ENCODE measurements around the gene TMEM135. TPM values are rescaled to one million over a fixed set of nuclear protein-coding genes. Genes with fewer than 3 reads are reported as not detected.

TMEM135 gene
- total RNA-seq, 2 experiments from 2014 or later: 14.1 to 15.6 TPM

DNA sequence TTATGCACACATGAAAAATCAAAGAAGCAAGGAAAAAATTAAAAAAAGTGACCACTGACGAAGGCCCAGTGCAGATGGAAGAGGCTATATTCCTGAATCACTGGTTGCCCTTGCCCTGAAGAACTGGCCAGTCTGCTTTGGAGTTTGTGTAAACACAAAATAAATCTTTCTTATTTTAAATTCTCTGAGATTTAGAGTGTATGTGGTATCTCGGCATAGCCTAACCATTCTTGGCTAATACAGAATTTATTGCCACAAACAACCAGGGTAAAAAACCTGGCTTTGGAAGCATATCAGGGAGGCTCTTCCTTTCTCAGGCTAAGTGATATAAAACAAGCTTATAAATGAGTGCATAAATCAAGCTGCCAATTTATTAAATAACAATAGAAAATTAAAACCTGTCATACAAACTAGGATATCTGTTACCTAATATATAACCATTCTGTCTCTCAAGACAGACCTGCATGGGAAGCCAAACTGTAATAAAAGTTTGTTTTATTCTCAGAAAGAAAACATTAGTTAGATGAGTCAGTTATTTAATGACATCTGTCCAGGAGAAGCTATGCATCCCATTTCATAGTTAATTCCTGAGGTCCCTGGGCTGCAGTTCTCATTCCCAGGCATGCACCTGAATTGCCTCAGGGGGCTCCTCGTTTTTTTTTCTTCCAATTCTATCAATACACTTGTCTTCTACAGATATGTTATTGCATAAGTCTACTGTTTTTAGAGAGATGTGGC, 6.1 kb upstream of the TMEM135 start:
- H3K4me1 Mint-ChIP-seq (ENCODE audit: low read depth): peaks cover 8% of the 10 kb centered on the region
- CTCF ChIA-PET: no interaction called here
- Histone ChIP-seq H3K4me1 (ENCODE audit: insufficient read depth, low read length) (peaks cover 3% of the 10 kb centered on the region), H3K27me3 (ENCODE audit: control insufficient read depth in 1 of 2, insufficient read depth in 2 of 2, low read length in 2 of 2) (no peaks in the 10 kb centered on the region), H3K36me3 (ENCODE audit: insufficient read depth, low read length) (no peaks in the 10 kb centered on the region), H3K27ac (ENCODE audit: low read depth in 1 of 2, low read length in 2 of 2) (no peak overlapping the region), H3K9me3 (ENCODE audit: control insufficient read depth in 1 of 2, insufficient read depth in 1 of 2, low read length in 2 of 2) (no peaks in the 10 kb centered on the region), H3K4me3 (ENCODE audit: low read length) (no peak overlapping the region)
- H3K36me3 Mint-ChIP-seq (ENCODE audit: low read depth): no peaks in the 10 kb centered on the region
- no peaks in the 10 kb centered on the region for H3K9me3 Mint-ChIP-seq
- intact Hi-C loops (cut with DNase I, micrococcal nuclease): loop anchor here (10.0 kb wide), 3 partner anchors 53 to 1407 kb away; partner anchors contain the start of genes DLG2 (in 1 of the 2) and TMEM126B (in 1 of the 2)
- TF ChIP-seq, protein P1, sequence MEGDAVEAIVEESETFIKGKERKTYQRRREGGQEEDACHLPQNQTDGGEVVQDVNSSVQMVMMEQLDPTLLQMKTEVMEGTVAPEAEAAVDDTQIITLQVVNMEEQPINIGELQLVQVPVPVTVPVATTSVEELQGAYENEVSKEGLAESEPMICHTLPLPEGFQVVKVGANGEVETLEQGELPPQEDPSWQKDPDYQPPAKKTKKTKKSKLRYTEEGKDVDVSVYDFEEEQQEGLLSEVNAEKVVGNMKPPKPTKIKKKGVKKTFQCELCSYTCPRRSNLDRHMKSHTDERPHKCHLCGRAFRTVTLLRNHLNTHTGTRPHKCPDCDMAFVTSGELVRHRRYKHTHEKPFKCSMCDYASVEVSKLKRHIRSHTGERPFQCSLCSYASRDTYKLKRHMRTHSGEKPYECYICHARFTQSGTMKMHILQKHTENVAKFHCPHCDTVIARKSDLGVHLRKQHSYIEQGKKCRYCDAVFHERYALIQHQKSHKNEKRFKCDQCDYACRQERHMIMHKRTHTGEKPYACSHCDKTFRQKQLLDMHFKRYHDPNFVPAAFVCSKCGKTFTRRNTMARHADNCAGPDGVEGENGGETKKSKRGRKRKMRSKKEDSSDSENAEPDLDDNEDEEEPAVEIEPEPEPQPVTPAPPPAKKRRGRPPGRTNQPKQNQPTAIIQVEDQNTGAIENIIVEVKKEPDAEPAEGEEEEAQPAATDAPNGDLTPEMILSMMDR (IDR thresholded peaks at IDR 0.05): no peak
- POLR2A ChIA-PET: no interaction called here
- no peak for ATAC-seq (ENCODE audit: poor library complexity)
- H3K27me3 Mint-ChIP-seq: no peaks in the 10 kb centered on the region
- no peak overlapping the region for H3K27ac Mint-ChIP-seq
- DNase-seq: no peak
- no peak overlapping the region for H3K4me3 Mint-ChIP-seq

DNA sequence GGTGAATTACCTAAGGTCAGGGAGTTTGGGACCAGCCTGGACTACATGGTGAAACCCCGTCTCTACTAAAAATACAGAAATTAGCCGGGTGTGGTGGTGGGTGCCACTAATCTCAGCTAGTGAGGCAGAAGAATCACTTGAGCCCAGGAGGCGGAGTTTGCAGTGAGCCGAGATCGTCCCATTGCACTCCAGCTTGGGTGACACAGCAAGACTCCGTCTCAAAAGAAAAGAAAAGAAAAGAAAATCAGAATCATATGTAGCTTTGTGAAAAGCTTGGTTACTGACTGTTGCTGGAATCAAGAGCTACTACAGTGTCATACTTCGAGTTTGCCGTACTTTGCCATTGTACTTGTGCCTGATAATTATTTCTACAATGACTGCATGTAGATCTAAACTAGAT, 4.2 kb upstream of the TMEM135 start:
- ChIA-PET POLR2A (no interaction called here), CTCF (no interaction called here)
- H3K27ac ChIP-seq (ENCODE audit: low read depth in 1 of 2, low read length in 2 of 2): no peak overlapping the region
- H3K27me3 ChIP-seq (ENCODE audit: control insufficient read depth in 1 of 2, insufficient read depth in 2 of 2, low read length in 2 of 2): no peaks in the 10 kb centered on the region
- Mint-ChIP-seq H3K4me3 (no peak overlapping the region), H3K27me3 (no peaks in the 10 kb centered on the region), H3K9me3 (no peaks in the 10 kb centered on the region), H3K27ac (no peak overlapping the region), H3K4me1 (ENCODE audit: low read depth) (peaks cover 25% of the 10 kb centered on the region), H3K36me3 (ENCODE audit: low read depth) (peaks cover 5% of the 10 kb centered on the region)
- DNase-seq: no peak
- no peaks in the 10 kb centered on the region for H3K36me3 ChIP-seq (ENCODE audit: insufficient read depth, low read length)
- no peak overlapping the region for H3K4me3 ChIP-seq (ENCODE audit: low read length)
- no peak for ATAC-seq (ENCODE audit: poor library complexity)
- no peaks in the 10 kb centered on the region for H3K9me3 ChIP-seq (ENCODE audit: control insufficient read depth in 1 of 2, insufficient read depth in 1 of 2, low read length in 2 of 2)
- intact Hi-C loops (cut with DNase I, micrococcal nuclease): loop anchor here (10.0 kb wide), 3 partner anchors 51 to 1409 kb away; partner anchors contain the start of genes DLG2 (in 1 of the 2) and TMEM126B (in 1 of the 2)
- H3K4me1 ChIP-seq (ENCODE audit: insufficient read depth, low read length): peaks cover 16% of the 10 kb centered on the region
- TF ChIP-seq, protein P1 (IDR thresholded peaks at IDR 0.05): no peak

DNA sequence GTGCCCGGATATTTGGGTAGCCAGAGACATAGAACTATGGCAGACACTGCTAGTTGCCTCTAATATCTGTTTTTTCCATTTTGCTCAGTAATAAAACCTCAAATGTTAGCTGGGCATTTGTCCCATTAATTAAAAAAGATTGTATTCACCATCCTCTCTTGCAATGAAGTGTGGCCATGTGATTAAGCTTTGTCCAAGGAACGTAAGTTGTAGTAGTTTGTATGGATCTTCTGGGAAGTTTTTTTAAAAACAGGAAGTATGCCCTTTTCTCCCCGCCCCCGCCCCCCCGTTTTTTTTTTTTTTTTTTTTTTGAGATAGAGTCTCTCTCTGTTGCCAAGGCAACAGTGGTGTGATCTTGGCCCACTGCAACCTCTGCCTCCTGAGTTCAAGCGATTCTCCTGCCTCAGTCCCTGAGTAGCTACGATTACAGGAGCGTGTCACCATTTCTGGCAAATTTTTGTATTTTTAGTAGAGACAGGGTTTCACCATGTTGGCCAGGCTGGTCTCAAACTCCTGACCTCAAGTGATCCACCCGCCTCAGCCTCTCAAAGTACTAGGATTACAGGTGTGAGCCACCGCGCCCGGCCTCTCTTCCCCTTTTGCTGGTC, 1.7 kb upstream of the TMEM135 start:
- CTCF ChIA-PET: interaction anchor here (0.6 kb wide), 1 partner anchor 706 kb away, joined by 3 read pairs; no protein-coding TSS in a partner anchor

More for the DNA sequence above, 1.7 kb upstream of the TMEM135 start:
- Histone ChIP-seq H3K9me3 (ENCODE audit: control insufficient read depth in 1 of 2, insufficient read depth in 1 of 2, low read length in 2 of 2) (no peaks in the 10 kb centered on the region), H3K36me3 (ENCODE audit: insufficient read depth, low read length) (no peaks in the 10 kb centered on the region), H3K27ac (ENCODE audit: low read depth in 1 of 2, low read length in 2 of 2) (no peak overlapping the region), H3K4me1 (ENCODE audit: insufficient read depth, low read length) (peaks cover 20% of the 10 kb centered on the region), H3K27me3 (ENCODE audit: control insufficient read depth in 1 of 2, insufficient read depth in 2 of 2, low read length in 2 of 2) (no peaks in the 10 kb centered on the region), H3K4me3 (ENCODE audit: low read length) (no peak overlapping the region)
- Mint-ChIP-seq H3K4me3 (peak overlapping the region; percentile 96), H3K36me3 (ENCODE audit: low read depth) (peaks cover 11% of the 10 kb centered on the region), H3K27ac (no peak overlapping the region), H3K4me1 (ENCODE audit: low read depth) (peaks cover 42% of the 10 kb centered on the region), H3K9me3 (no peaks in the 10 kb centered on the region), H3K27me3 (no peaks in the 10 kb centered on the region)
- ATAC-seq (ENCODE audit: poor library complexity) (no peak), DNase-seq (peak in 3 of 14 experiments; percentile 18 to 43 (median 41))
- TF ChIP-seq, protein P1 (IDR thresholded peaks at IDR 0.05): no peak
- intact Hi-C loops (cut with DNase I, micrococcal nuclease): loop anchor here (5.0 to 10.0 kb wide), 4 partner anchors 49 to 1411 kb away; partner anchors contain the start of genes DLG2 (in 1 of the 2) and TMEM126B (in 1 of the 2)
- POLR2A ChIA-PET: no interaction called here
